Skeletal muscle cell (primary cell): ENCODE data around the gene CAPN13.

Source experiments
- DNase-seq: peaks from one replicate; pipeline ENCODE4 v3.0.0-alpha.2; 2010; ENCODE audit warnings: low read depth
- H3K4me3 ChIP-seq: 2 replicates; pipeline ENCODE4 v1.5.1; 2011; ENCODE audit warnings: low read depth, mild to moderate bottlenecking, control low read depth, low read length, moderate library complexity

CAPN13 gene

GRCh38 chr2:30688956-30689401 is 118.3 kb downstream of the CAPN13 start:
- H3K4me3 ChIP-seq: no peak overlapping the region
- DNase-seq: no peak

GRCh38 chr2:30686669-30687068 is 120.6 kb downstream of the CAPN13 start:
- DNase-seq: no peak
- no peak overlapping the region for H3K4me3 ChIP-seq

GRCh38 chr2:30686000-30686399 is 121.2 kb downstream of the CAPN13 start:
- no peak overlapping the region for H3K4me3 ChIP-seq
- no peak for DNase-seq

GRCh38 chr2:30684996-30685395 is 122.2 kb downstream of the CAPN13 start:
- H3K4me3 ChIP-seq: no peak overlapping the region
- DNase-seq: no peak

GRCh38 chr2:30684516-30684915 is 122.7 kb downstream of the CAPN13 start:
- H3K4me3 ChIP-seq: no peak overlapping the region
- DNase-seq: no peak

GRCh38 chr2:30684026-30684425 is 123.2 kb downstream of the CAPN13 start:
- no peak for DNase-seq
- H3K4me3 ChIP-seq: no peak overlapping the region

- H3K4me3 ChIP-seq: no peak overlapping the region
- no peak for DNase-seq
Observed at GRCh38 chr2:30683236-30683956, 123.8 kb downstream of the CAPN13 start.

GRCh38 chr2:30681022-30681421 is 126.2 kb downstream of the CAPN13 start:
- no peak for DNase-seq
- H3K4me3 ChIP-seq: no peak overlapping the region

GRCh38 chr2:30680121-30680520 is 127.1 kb downstream of the CAPN13 start:
- DNase-seq: no peak

GRCh38 chr2:30679426-30680088 is 127.7 kb downstream of the CAPN13 start:
- no peak overlapping the region for H3K4me3 ChIP-seq
- DNase-seq: no peak

More at GRCh38 chr2:30680121-30680520, 127.1 kb downstream of the CAPN13 start:
- no peak overlapping the region for H3K4me3 ChIP-seq

GRCh38 chr2:30678410-30679137 is 128.7 kb downstream of the CAPN13 start:
- H3K4me3 ChIP-seq: no peak overlapping the region
- DNase-seq: no peak

- H3K4me3 ChIP-seq: no peak overlapping the region
- DNase-seq: no peak
Observed at GRCh38 chr2:30677861-30678385, 129.3 kb downstream of the CAPN13 start.

- no peak for DNase-seq
- no peak overlapping the region for H3K4me3 ChIP-seq
Observed at GRCh38 chr2:30677231-30677630, 130.0 kb downstream of the CAPN13 start.

GRCh38 chr2:30675758-30676157 is 131.5 kb downstream of the CAPN13 start:
- no peak for DNase-seq
- no peak overlapping the region for H3K4me3 ChIP-seq

GRCh38 chr2:30673127-30673526 is 134.1 kb downstream of the CAPN13 start:
- DNase-seq: no peak
- H3K4me3 ChIP-seq: no peak overlapping the region
